Body of pancreas (tissue), 4 donors: ENCODE data around the gene ERC1.

Experiments
- CTCF ChIP-seq, 7 experiments: fragments of 450-650 bp in 4 of 7; fragments of 200-600 bp in 3 of 7; sonication (generic) in 3 of 7; IDR thresholded peaks; one replicate each; pipeline ENCODE4 v1.5.1; 2016 to 2019; ENCODE audit warnings: antibody characterized with exemption in 7 of 7
- POLR2A ChIP-seq, 3 donors: fragments of 450-650 bp; IDR thresholded peaks; one replicate each; pipeline ENCODE4 v1.6.1; 2016; ENCODE audit warnings: antibody characterized with exemption in 3 of 3, mild to moderate bottlenecking in 2 of 3

GRCh38 chr12:1069846-1070245, 78.8 kb downstream of the ERC1 start:
- no peak for TF ChIP-seq CTCF (IDR thresholded peaks at IDR 0.05)
- TF ChIP-seq POLR2A (IDR thresholded peaks at IDR 0.05) = no peak
